ENCODE measurements around the gene MAMDC4. TPM values are rescaled to one million over a fixed set of nuclear protein-coding genes. Genes with fewer than 3 reads are reported as not detected.
"Not testable (repeated sequence)": the region's sequence is repeated elsewhere in the genome, so short reads cannot be mapped to it uniquely, and the experiment has no call there.

Gene MAMDC4
- total RNA-seq, 1 experiment from 2014 or later, result 6.3 TPM

- H3K9me3 ChIP-seq (ENCODE audit: control insufficient read depth, insufficient read depth, low read depth, low read length); intact Hi-C loops (cut with micrococcal nuclease; ENCODE audit: unreplicated experiment); H3K36me3 ChIP-seq (ENCODE audit: control insufficient read depth, insufficient read depth, low read length); BruUV-seq (replicated peaks); H3K27me3 ChIP-seq (ENCODE audit: control insufficient read depth, insufficient read depth, low read length); in situ Hi-C loops (cut with HindIII; ENCODE audit: low pct_unique_long_range_greater_than_20kb, low sequenced_read_pairs): not testable (repeated sequence)
- peak within 1 kb of the TSS; percentile 74 for H3K27ac ChIP-seq (ENCODE audit: low read length)
- peak; percentile 53 for DNase-seq (ENCODE audit: low read depth, low spot score)
- ATAC-seq, result peak; percentile 76
- CTCF ChIA-PET, result interaction anchor here (0.6 to 0.7 kb wide), 3 partner anchors 17 to 96 kb away, joined by 3 to 8 read pairs (median 7); no protein-coding TSS in a partner anchor
- TF ChIP-seq SIN3A (IDR thresholded peaks at IDR 0.05; ENCODE audit: borderline replicate concordance, insufficient read depth, low read depth, low read length) (0 out of 2 replicates have a peak, but pooled peaks have one; percentile 3), POLR2AphosphoS5 (IDR thresholded peaks at IDR 0.05; ENCODE audit: low read depth, low read length) (peak; percentile 30; the same call in 1 of the 2 replicates), TCF7L2 (IDR thresholded peaks at IDR 0.05; ENCODE audit: low read depth, low read length) (peak; percentile 15), CTCF (IDR thresholded peaks at IDR 0.05) (peak; percentile 87)
- H3K4me3 ChIP-seq (ENCODE audit: low read depth in 2 of 2, low read length in 2 of 2), result peak within 1 kb of the TSS; percentile 43 to 57
- H3K4me1 ChIP-seq (ENCODE audit: control insufficient read depth, insufficient read depth, low read length), result peaks cover 26% of the 10 kb centered on the region
- POLR2A ChIA-PET, result interaction anchor here (0.6 kb wide), 1 partner anchor 34 kb away, joined by 4 read pairs; no protein-coding TSS in a partner anchor
Observed at GRCh38 chr9:136842380-136842948, 9.7 kb upstream of the MAMDC4 start, which contains the start of gene AJM1. Gene AJM1 (plus strand): TSS chr9:136842478. CDS start chr9:136844415, 1,937 bp downstream.

GRCh38 chr9:136843159-136843800, 8.9 kb upstream of the MAMDC4 start:
- not testable (repeated sequence) for DNase-seq (ENCODE audit: low read depth, low spot score)

GRCh38 chr9:136843801-136844740, 8.1 kb upstream of the MAMDC4 start:
- POLR2A ChIA-PET; BruUV-seq (replicated peaks); in situ Hi-C loops (cut with HindIII; ENCODE audit: low pct_unique_long_range_greater_than_20kb, low sequenced_read_pairs); intact Hi-C loops (cut with micrococcal nuclease; ENCODE audit: unreplicated experiment); CTCF ChIA-PET; DNase-seq (ENCODE audit: low read depth, low spot score); H3K4me3 ChIP-seq (ENCODE audit: low read depth in 2 of 2, low read length in 2 of 2); H3K27ac ChIP-seq (ENCODE audit: low read length); ATAC-seq; H3K27me3 ChIP-seq (ENCODE audit: control insufficient read depth, insufficient read depth, low read length); H3K36me3 ChIP-seq (ENCODE audit: control insufficient read depth, insufficient read depth, low read length); H3K9me3 ChIP-seq (ENCODE audit: control insufficient read depth, insufficient read depth, low read depth, low read length): not testable (repeated sequence)
- TF ChIP-seq CTCF (IDR thresholded peaks at IDR 0.05), result peak; percentile 72
- peaks cover 26% of the 10 kb centered on the region for H3K4me1 ChIP-seq (ENCODE audit: control insufficient read depth, insufficient read depth, low read length)

More at GRCh38 chr9:136843159-136843800, 8.9 kb upstream of the MAMDC4 start:
- H3K36me3 ChIP-seq (ENCODE audit: control insufficient read depth, insufficient read depth, low read length); POLR2A ChIA-PET; BruUV-seq (replicated peaks); H3K27me3 ChIP-seq (ENCODE audit: control insufficient read depth, insufficient read depth, low read length); H3K9me3 ChIP-seq (ENCODE audit: control insufficient read depth, insufficient read depth, low read depth, low read length); H3K27ac ChIP-seq (ENCODE audit: low read length); ATAC-seq; in situ Hi-C loops (cut with HindIII; ENCODE audit: low pct_unique_long_range_greater_than_20kb, low sequenced_read_pairs); intact Hi-C loops (cut with micrococcal nuclease; ENCODE audit: unreplicated experiment): not testable (repeated sequence)
- H3K4me3 ChIP-seq (ENCODE audit: low read depth in 2 of 2, low read length in 2 of 2), result peak overlapping the region; percentile 11 to 18; a peak in 1 of 4 replicates
- H3K4me1 ChIP-seq (ENCODE audit: control insufficient read depth, insufficient read depth, low read length), result peaks cover 26% of the 10 kb centered on the region
- CTCF ChIA-PET, result interaction anchor here (0.7 kb wide), 1 partner anchor 96 kb away, joined by 8 read pairs; no protein-coding TSS in a partner anchor
